ENCODE results near the gene KMO.

GRCh38 chr1:241592273-241592958, 60.2 kb downstream of the KMO start:
- TF ChIP-seq EZH2 (IDR thresholded peaks at IDR 0.05) (no peak), POLR2AphosphoS5 (IDR thresholded peaks at IDR 0.05; ENCODE audit: borderline replicate concordance, low read depth, low read length) (no peak), FOXP2 (optimal IDR thresholded peaks at IDR 0.05; ENCODE audit: control extremely low read depth, extremely low read length, insufficient read depth) (no peak)

Data from SK-N-MC (cell line).